IgD-negative memory B cell (primary cell): ENCODE measurements around the gene CCL21. TPM values are rescaled to one million over a fixed set of nuclear protein-coding genes. Genes with fewer than 3 reads are reported as not detected.

Source experiments
- H3K27ac Mint-ChIP-seq, 3 donors: one replicate each; pipeline ENCODE4 v1.8.0; 2020 to 2022; ENCODE audit warnings: mild to moderate bottlenecking in 3 of 3, mixed read lengths in 3 of 3, moderate library complexity in 1 of 3
- H3K27me3 Mint-ChIP-seq: one replicate; pipeline ENCODE4 v1.8.0; 2021; ENCODE audit warnings: mixed read lengths
- H3K36me3 Mint-ChIP-seq: one replicate; pipeline ENCODE4 v1.8.0; 2020; ENCODE audit warnings: mild to moderate bottlenecking, mixed read lengths
- H3K4me1 Mint-ChIP-seq, 3 donors: one replicate each; pipeline ENCODE4 v1.8.0; 2020 to 2022; ENCODE audit warnings: mixed read lengths in 3 of 3, mild to moderate bottlenecking in 1 of 3
- H3K4me3 Mint-ChIP-seq, 4 donors: one replicate each; pipeline ENCODE4 v1.8.0; 2020 to 2022; ENCODE audit warnings: mild to moderate bottlenecking in 4 of 4, mixed read lengths in 4 of 4, moderate library complexity in 3 of 4
- H3K9me3 Mint-ChIP-seq, 3 donors: one replicate each; pipeline ENCODE4 v1.8.0; 2020 to 2021; ENCODE audit warnings: mixed read lengths in 3 of 3, mild to moderate bottlenecking in 1 of 3
- polyA plus RNA-seq: library from polyadenylated mRNA; unstranded; fragments of 300-500 nt; fragmentation: Illumina TruSeq; gene quantifications from one replicate; pipeline ENCODE4 v1.2.3, GENCODE V29; 2021

Gene CCL21
- polyA plus RNA-seq, 1 donor from 2014 or later: not detected

DNA sequence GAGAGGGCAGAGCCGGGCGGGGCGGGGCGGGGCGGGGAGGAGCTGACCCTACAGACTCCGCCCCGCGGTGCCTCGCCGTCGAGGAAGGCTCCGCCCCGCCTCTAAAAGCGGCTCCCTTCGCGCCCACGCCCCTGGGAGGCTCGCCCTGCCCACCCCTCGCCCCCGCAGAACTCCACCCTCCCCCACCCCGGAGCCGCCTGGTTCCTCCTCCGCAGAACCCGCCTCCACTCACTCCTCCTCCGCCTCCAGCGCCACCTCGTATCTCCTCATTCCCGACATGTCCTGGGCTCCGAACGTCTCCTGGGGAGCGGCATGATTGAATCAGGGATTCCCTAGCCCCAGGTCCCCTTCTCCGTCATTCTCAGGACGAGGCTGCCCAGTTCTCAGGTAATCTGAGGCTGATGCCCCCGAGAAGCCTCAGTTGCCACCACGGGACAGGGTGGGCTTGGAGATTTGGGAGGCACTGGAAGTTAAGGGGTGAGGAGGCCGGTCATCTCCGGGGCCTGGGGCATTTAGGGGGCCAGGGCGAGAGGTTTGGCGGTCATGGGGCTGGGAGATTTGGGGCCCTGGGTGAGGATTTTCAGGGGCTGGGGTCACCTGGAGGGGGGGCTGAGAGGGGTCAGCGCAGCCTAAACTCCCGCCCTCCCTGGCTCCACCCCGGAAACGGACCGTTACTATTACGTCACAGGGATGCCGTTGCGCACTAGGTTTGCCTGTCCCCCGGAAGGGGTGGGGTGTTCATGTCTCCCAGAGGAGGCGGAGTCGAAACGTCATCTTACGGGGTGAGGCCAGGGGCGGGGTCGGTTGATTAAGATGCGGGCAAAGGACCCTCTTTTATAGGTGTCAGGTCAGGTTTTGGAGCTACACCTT, 44.3 kb downstream of the CCL21 start:
- Mint-ChIP-seq H3K9me3 (peaks cover 4 to 9% (median 7%) of the 10 kb centered on the region in 3 donors), H3K4me1 (peaks cover 10 to 18% (median 16%) of the 10 kb centered on the region in 3 donors), H3K27me3 (no peaks in the 10 kb centered on the region), H3K27ac (peak overlapping the region; percentile 96 to 97 (median 96)), H3K36me3 (peaks cover 6% of the 10 kb centered on the region), H3K4me3 (peak overlapping the region; percentile 87 to 98 (median 94))

DNA sequence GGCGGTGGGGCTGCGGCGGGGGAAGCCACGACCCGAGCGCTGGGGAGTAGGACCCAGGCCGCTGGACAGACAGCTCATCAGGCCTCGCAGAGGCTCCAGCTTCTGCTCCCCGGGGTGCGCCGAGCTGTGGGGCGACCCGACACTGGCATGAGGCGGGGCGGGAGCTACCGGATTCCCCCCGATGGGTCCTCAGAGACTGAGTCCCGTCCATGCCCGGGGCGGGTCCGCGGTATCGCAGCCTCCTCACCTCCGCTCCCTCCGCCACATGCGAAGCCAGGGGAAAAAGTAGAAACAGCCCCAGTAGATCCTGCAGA, 44.9 kb downstream of the CCL21 start:
- peak overlapping the region; percentile 87 to 98 (median 94) for H3K4me3 Mint-ChIP-seq
- peaks cover 6% of the 10 kb centered on the region for H3K36me3 Mint-ChIP-seq
- no peaks in the 10 kb centered on the region for H3K27me3 Mint-ChIP-seq
- peaks cover 10 to 18% (median 16%) of the 10 kb centered on the region in 3 donors for H3K4me1 Mint-ChIP-seq
- peak overlapping the region; percentile 90 to 97 (median 96) for H3K27ac Mint-ChIP-seq
- peaks cover 4 to 7% (median 5%) of the 10 kb centered on the region in 3 donors for H3K9me3 Mint-ChIP-seq

DNA sequence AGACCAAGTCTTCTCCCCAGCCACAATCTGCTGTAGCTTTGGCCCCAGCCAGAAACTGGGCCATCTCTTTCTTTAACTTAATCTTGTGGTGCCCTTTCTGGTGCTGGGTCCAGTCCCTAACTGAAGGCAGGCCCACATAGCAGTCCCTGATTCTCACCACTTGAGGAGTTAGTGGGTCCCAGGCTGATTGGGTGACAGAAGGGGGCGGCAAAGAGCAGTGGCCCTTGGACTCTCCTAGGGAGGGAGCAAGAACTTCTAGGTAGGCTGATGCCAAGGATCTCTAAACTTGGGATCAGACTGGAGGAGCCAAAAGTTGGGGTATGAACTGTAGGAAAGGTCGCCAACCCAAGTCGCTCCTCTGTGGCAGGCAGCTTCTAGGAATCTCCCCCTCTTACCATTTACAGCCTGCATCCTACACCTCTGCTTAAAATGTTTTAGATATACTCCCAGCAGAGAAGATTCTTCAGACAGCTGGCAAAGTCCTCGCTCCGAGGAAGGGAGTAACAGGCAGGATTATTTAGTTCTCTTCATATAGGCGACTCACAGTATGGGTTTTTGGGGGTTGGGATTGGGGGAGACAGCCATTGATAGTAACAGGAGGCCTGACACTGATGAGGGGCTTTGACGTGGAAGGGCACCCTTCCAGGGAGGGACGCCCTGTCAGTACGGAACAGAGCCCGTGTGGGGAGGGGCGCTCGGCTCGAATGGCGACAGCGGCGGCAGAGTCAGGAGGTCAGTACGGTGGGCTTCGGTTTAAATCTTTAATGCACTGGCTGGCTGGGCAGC, 45.5 kb downstream of the CCL21 start:
- Mint-ChIP-seq H3K27ac (peak overlapping the region; percentile 85 to 96 (median 90)), H3K4me1 (peaks cover 10 to 18% (median 16%) of the 10 kb centered on the region in 3 donors), H3K9me3 (peaks cover 0 to 5% (median 3%) of the 10 kb centered on the region in 3 donors), H3K36me3 (peaks cover 6% of the 10 kb centered on the region), H3K27me3 (no peaks in the 10 kb centered on the region), H3K4me3 (peak overlapping the region; percentile 87 to 96 (median 93))

DNA sequence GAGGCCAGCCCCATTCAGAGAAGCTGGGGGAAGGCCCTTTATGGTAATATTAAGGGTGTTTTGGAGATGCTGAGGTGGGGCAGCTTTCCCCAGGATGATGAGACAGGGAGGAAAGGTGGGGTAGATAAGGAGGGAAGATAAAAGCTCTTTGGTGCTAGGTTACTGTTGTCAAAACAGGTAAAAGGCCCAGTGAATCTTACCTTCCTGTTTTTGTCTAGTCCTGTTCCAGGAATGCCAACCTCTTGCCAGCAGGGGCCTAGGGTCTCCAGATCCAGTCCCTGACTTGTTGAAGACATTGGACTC, 46.7 kb downstream of the CCL21 start:
- Mint-ChIP-seq H3K27me3 (no peaks in the 10 kb centered on the region), H3K4me1 (peaks cover 10 to 18% (median 16%) of the 10 kb centered on the region in 3 donors), H3K4me3 (peak overlapping the region in 1 of 4 donors; percentile 17), H3K9me3 (no peaks in the 10 kb centered on the region), H3K36me3 (peaks cover 1% of the 10 kb centered on the region), H3K27ac (no peak overlapping the region)

DNA sequence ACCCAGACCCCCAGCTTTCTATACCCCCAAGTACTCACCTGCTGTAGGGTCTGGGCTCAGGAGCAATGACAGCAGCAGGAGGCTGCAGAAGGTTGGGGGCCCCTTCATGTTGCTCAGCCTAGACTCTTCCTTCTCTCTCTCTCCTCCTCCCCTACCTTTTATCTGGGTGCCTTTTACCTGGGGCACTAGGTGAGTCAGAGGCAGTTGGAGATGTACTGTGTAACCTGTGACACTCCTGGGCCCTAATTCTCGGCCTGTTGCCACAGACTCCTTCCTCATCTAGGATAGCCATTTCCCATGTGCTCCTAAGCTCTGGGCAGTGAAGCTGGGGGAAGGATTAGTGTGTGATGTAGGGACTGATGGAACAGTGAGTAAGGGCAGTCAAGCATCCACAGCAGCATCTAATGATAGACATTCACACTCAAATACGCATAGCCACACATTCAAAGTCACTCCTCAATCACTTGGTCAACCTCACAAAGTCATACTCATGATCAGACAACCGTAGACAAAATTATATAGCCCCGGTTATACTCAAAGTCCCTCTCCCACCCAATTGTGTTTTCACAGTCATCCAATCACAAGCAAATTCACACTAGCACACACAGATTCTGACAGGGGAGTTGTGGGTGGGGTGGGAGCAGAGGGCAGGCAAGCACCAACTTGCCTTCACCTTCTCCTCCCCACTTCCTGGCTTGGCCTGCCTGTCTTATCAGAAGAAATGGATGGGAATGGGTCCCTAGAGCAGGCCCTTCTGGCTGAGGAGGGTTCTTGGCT, 47.2 kb downstream of the CCL21 start, which contains the start of gene CCL27:
CCL27 (minus strand) TSS at position 132 of the 777 bp plus-strand sequence; CDS start at position 108, 24 bp downstream.
- no peak within 1 kb of the TSS for H3K27ac Mint-ChIP-seq
- peaks cover 1% of the 10 kb centered on the region for H3K36me3 Mint-ChIP-seq
- peak within 1 kb of the TSS in 2 of 4 donors; percentile 12 to 72 for H3K4me3 Mint-ChIP-seq
- H3K4me1 Mint-ChIP-seq: peaks cover 10 to 18% (median 16%) of the 10 kb centered on the region in 3 donors
- no peaks in the 10 kb centered on the region for H3K9me3 Mint-ChIP-seq
- H3K27me3 Mint-ChIP-seq: no peaks in the 10 kb centered on the region

DNA sequence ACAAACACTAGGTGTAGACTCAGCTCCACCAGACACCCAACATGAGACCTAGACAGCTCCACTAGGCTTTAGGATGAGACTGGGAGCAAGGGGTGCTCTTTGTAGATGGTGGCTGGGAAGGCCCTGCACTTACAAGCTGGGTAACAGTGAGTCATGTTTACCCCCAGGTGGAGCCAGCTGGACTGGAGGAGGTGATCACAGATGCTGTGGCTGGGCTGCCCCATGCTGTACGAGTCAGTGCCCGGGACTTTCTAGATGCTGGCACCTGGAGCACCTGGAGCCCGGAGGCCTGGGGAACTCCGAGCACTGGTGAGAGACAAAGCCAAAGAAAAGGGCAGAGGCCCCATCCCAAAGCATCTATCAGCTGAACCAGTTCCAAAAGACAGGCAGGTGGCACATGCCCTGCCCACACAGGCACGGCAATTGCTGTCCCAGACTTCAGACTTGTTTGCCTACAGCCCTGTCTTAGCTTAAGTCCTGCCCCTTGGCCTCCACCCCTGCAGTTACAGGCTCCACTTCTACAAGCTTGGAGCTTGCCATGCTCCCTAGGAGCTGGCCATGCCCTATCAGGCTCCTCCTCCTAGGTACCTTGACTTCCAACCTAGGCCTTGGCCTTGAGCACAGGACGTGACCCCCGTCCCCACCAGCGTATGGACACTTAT, 50.2 kb downstream of the CCL21 start:
- H3K4me1 Mint-ChIP-seq: peaks cover 9 to 13% (median 11%) of the 10 kb centered on the region in 3 donors
- H3K27ac Mint-ChIP-seq: no peak overlapping the region
- peaks cover 2% of the 10 kb centered on the region for H3K36me3 Mint-ChIP-seq
- no peak overlapping the region for H3K4me3 Mint-ChIP-seq
- H3K27me3 Mint-ChIP-seq: no peaks in the 10 kb centered on the region
- H3K9me3 Mint-ChIP-seq: no peaks in the 10 kb centered on the region

Other genes with a start within 250 kb of the CCL21 start
- gene ENHO, start 187.1 kb downstream of the CCL21 start, polyA plus RNA-seq: not detected
- gene CNTFR, start 120.4 kb downstream of the CCL21 start, polyA plus RNA-seq: not detected
- gene RPP25L, start 98.0 kb downstream of the CCL21 start, polyA plus RNA-seq: 48.4 TPM
- 113 TPM for gene DCTN3, start 89.6 kb downstream of the CCL21 start, polyA plus RNA-seq
- gene ARID3C, start 81.1 kb downstream of the CCL21 start, polyA plus RNA-seq: not detected
- 63.1 TPM for gene SIGMAR1, start 72.3 kb downstream of the CCL21 start, polyA plus RNA-seq
- 37.2 TPM for gene GALT, start 63.5 kb downstream of the CCL21 start, polyA plus RNA-seq
- 4.7 TPM for gene IL11RA, start 58.0 kb downstream of the CCL21 start, polyA plus RNA-seq
- gene CCL27, start 47.5 kb downstream of the CCL21 start, polyA plus RNA-seq: not detected
- not detected for gene CCL19, start 18.9 kb downstream of the CCL21 start, polyA plus RNA-seq
- 0.06 TPM for gene PHF24, start 248.1 kb upstream of the CCL21 start, polyA plus RNA-seq